Heart right ventricle (tissue), 16 donors: ENCODE data around the gene PLPP4. TPM values are rescaled to one million over a fixed set of nuclear protein-coding genes. Genes with fewer than 3 reads are reported as not detected.

Source experiments
- ATAC-seq, 8 donors: fragments of 200-7000 bp; cut with Tn5 transposase; one replicate each; pipeline ENCODE4 v1.9.1; 2020; ENCODE audit warnings: mild to moderate bottlenecking in 8 of 8, moderate library complexity in 8 of 8, moderate number of reproducible peaks in 1 of 8
- DNase-seq, 2 donors: peaks; one replicate each; pipeline ENCODE4 v3.0.0-alpha.2; 2020
- H3K27ac ChIP-seq, 10 donors: fragments of 200-600 bp; sonication (generic) in 2 of 10; one replicate each; pipeline versions ENCODE4 v1.5.0 to v1.8.0; 2020 to 2022; ENCODE audit warnings: mild to moderate bottlenecking in 3 of 10
- H3K27me3 ChIP-seq, 7 donors: fragments of 200-600 bp; one replicate each; pipeline ENCODE4 v1.8.0; 2021 to 2022; ENCODE audit warnings: mild to moderate bottlenecking in 2 of 7
- H3K36me3 ChIP-seq, 9 donors: fragments of 200-600 bp; sonication (generic) in 1 of 9; one replicate each; pipeline versions ENCODE4 v1.5.0 to v1.8.0; 2020 to 2022; ENCODE audit warnings: mild to moderate bottlenecking in 2 of 9
- H3K4me1 ChIP-seq, 9 donors: fragments of 200-600 bp; sonication (generic) in 1 of 9; one replicate each; pipeline versions ENCODE4 v1.5.0 to v1.8.0; 2020 to 2022; ENCODE audit warnings: mild to moderate bottlenecking in 4 of 9
- H3K4me3 ChIP-seq, 10 donors: fragments of 200-600 bp; sonication (generic) in 2 of 10; one replicate each; pipeline versions ENCODE4 v1.5.0 to v1.8.0; 2020 to 2022; ENCODE audit warnings: mild to moderate bottlenecking in 7 of 10, moderate library complexity in 2 of 10
- H3K9me3 ChIP-seq, 11 donors: fragments of 200-600 bp in 10 of 11; sonication (generic) in 2 of 11; one replicate each; pipeline versions ENCODE4 v1.5.0 to v1.8.0; 2013 to 2022; ENCODE audit warnings: mild to moderate bottlenecking in 2 of 11, control low read depth in 1 of 11, moderate library complexity in 1 of 11
- CTCF ChIP-seq, 9 donors: fragments of 200-600 bp; sonication (generic) in 2 of 9; IDR thresholded peaks; one replicate each; pipeline versions ENCODE4 v1.5.0 to v1.8.0; 2021 to 2022; ENCODE audit warnings: antibody characterized with exemption in 9 of 9, mild to moderate bottlenecking in 5 of 9, moderate library complexity in 1 of 9
- WGBS, 2 donors: extraction: QIAGEN DNeasy Blood & Tissue Kit; methylation state at CpG; one replicate each; pipeline ENCODE4 v1.1.7; 2013; ENCODE audit warnings: inconsistent platforms in 1 of 2; 5-methylcytosine and 5-hydroxymethylcytosine counted together
- intact Hi-C, 10 donors: fragments of 100-400 bp; cut with DNase I; formaldehyde crosslinking; loops; one replicate each; pipeline versions ENCODE4 v1.11.1 to v1.14.2; 2022
- polyA plus RNA-seq, 2 donors: library from polyadenylated mRNA; stranded (reverse); fragments of 200-250 nt; gene quantifications; one replicate each; pipeline ENCODE4 v1.2.3, GENCODE V29; 2013
- total RNA-seq, 10 donors: library from RNA; stranded (reverse); fragmentation: NEBNext Ultra II Directional in 3 of 10; extraction: Animal tissue kit (Norgen Biotek cat#: 25700) in 3 of 10; gene quantifications; one replicate each; pipeline versions ENCODE4 v1.2.1 to v1.2.4, GENCODE V29; 2021 to 2023
- donor health status: Arrhythmogenic right ventricular cardiomyopathy.
- donor health status: ischemic (EF 13 %, LVEDD 7.1; RV severe dilation, severe dysfunction).
- donor health status: healthy with polysubstance abuse.
- donor health status: DM: no; HTN: yes; CAD: no.
- donor health status: DM: no; HTN: no; CAD: no.
- donor health status: ischemic (EF 25% LVEDD 6.9; RV normal size, moderate dysfunction).
- donor health status: ischemic (EF 25% LVEDD 5.7; RV mildly dilated, moderate dysfunction).
- donor health status: healthy.
- donor health status: DM: yes; HTN: yes; CAD: no.
- donor health status: Ischemic cardiomyopathy.
- donor health status: ischemic (EF 35%, LVEDD 5.7; RV mildly dilated, moderate dysfunction).
- donor health status: nonischemic (EF 11% LVEDD 7.7; RV severe dilation, severe dysfunction).
- donor health status: DM: yes; HTN: yes; CAD: no.
- donor health status: PGD.
- donor health status: ischemic (EF 29% LVEDD 5.4; RV normal size, mild dysfunction).
- donor health status: nonischemic (EF 23%, LVEDD 6.1; RV moderate dilation, normal function).

PLPP4 gene
- total and polyA plus RNA-seq, 12 donors: not detected

DNA sequence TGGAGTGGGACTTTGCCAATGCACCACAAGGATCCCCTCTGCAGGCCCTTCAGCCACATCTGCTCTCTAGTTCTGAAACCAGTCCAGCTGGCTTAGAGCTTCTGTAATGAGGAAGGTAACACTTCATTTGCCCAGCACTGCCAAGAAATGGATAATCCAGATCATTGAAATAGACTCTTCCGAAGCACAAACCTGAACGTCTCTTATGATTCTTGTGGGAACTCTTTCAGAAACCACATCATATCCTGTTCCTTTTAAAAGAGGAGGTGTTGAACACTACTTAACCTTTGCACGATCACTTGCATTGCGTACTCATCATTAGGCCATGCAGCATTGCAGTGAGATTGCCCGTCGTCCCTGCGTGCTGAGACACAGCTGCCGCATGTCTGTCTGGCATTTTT, 25.8 kb upstream of the PLPP4 start:
- WGBS, 2 donors: 69 to 74% methylated on average over 8 of the region's 8 CpGs

DNA sequence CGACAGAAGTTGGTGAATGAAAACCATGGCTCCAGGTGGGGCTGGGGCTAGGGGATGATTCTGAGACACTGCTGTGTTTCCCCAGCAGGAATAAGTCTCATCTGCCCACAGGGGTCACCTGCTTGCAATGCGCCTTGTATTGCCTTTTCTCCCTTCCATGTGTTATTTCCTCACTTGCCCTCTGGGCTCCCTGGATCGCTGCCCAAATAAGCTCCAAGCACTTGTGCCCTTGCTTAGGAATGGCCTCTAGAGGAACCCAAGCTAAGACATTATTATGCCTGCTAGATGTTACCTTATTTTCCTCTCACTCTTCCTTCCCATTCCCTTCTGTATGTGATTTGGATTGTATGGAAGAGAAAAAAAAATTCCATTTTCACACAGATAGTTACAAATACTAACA, 24.8 kb upstream of the PLPP4 start:
- ATAC-seq: no peak
- no peak for TF ChIP-seq CTCF (IDR thresholded peaks at IDR 0.05)
- DNase-seq: no peak
- H3K9me3 ChIP-seq: no peaks in the 10 kb centered on the region
- H3K36me3 ChIP-seq: no peaks in the 10 kb centered on the region
- no peak overlapping the region for H3K27ac ChIP-seq
- intact Hi-C loops: no loop called here
- peaks cover 0 to 27% (median 15%) of the 10 kb centered on the region in 7 donors for H3K27me3 ChIP-seq
- no peak overlapping the region for H3K4me3 ChIP-seq
- H3K4me1 ChIP-seq: no peaks in the 10 kb centered on the region
- 71 to 72% methylated on average over 3 of the region's 3 CpGs for WGBS, 2 donors

More for the DNA sequence above, 25.8 kb upstream of the PLPP4 start:
- Histone ChIP-seq H3K4me1 (no peaks in the 10 kb centered on the region), H3K27ac (no peak overlapping the region), H3K9me3 (no peaks in the 10 kb centered on the region), H3K27me3 (peaks cover 0 to 27% (median 15%) of the 10 kb centered on the region in 7 donors), H3K4me3 (no peak overlapping the region), H3K36me3 (no peaks in the 10 kb centered on the region)
- intact Hi-C loops: no loop called here
- ATAC-seq (no peak), DNase-seq (no peak)
- no peak for TF ChIP-seq CTCF (IDR thresholded peaks at IDR 0.05)

DNA sequence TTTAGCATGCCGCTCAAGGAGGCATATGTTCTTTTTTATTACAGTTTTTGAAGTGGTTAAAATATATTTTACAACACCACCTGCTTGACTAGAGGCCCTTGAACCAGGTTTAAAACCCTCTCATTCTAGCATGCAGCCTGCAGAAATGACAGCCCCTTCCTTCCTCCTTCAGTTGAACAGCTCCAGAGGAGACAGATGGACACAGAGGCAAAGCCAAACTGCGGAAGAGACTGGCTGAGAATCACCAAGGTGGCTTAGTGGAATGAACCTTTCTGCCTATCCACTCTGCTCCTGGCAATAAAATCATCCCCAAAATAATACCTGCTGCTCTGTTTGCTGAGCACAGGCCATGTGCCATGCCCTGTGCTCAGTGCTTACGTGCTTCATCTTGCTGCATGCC, 23.9 kb upstream of the PLPP4 start:
- Histone ChIP-seq H3K4me3 (no peak overlapping the region), H3K27me3 (peaks cover 0 to 27% (median 15%) of the 10 kb centered on the region in 7 donors), H3K27ac (no peak overlapping the region), H3K36me3 (no peaks in the 10 kb centered on the region), H3K4me1 (no peaks in the 10 kb centered on the region), H3K9me3 (no peaks in the 10 kb centered on the region)
- no peak for DNase-seq
- WGBS, 2 donors: 72 to 80% methylated on average over 3 of the region's 3 CpGs
- intact Hi-C loops: no loop called here
- ATAC-seq: no peak
- no peak for TF ChIP-seq CTCF (IDR thresholded peaks at IDR 0.05)

DNA sequence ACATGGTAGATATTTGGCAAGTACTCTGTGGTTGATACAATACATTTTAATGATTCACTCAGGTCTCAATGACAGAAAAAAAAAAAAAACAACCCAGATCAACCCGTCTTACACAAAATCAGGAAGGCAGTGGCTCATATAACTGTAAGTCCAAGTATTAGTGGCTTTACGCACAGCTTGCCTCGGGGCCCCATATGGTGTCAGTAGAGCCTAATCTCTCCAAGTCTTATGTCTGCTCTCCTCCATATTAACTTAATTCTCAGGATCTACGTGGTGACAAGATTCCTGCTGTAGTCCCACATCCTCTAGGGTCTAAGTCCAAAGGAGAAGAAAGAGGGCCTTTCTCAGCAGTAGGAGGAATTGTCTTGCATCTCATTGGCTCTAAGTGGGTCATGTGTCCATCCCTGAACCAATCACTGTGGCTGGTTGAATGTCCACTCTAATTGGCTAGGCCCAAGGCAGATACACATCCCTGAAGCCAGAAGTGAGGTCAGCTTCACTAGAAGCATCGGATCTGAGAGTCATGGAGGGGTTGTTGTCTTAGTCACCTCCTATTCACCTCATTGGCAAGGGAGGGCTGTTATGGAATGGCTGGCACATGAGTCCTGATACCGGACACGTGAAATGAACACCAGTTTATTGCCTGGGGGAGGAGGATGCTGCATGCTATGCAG, 20.5 kb upstream of the PLPP4 start:
- Histone ChIP-seq H3K4me3 (no peak overlapping the region), H3K27me3 (peaks cover 0 to 16% (median 7%) of the 10 kb centered on the region in 7 donors), H3K9me3 (no peaks in the 10 kb centered on the region), H3K4me1 (no peaks in the 10 kb centered on the region), H3K36me3 (no peaks in the 10 kb centered on the region), H3K27ac (no peak overlapping the region)
- intact Hi-C loops: no loop called here
- TF ChIP-seq CTCF (IDR thresholded peaks at IDR 0.05): no peak
- ATAC-seq (no peak), DNase-seq (no peak)
- 76 to 80% methylated on average over 7 of the region's 7 CpGs for WGBS, 2 donors
